GM10248 (cell line): ENCODE results near the gene PLEKHA7.

Experiments used
- CTCF ChIA-PET: fragments of 300-600 bp; sonication (Branson Sonifier 250); formaldehyde crosslinking; extraction: SDS; loops from one replicate; lab custom pipeline; 2021; ENCODE audit warnings: antibody characterized with exemption; lab: Yijun Ruan, JAX
- POLR2A ChIA-PET: fragments of 350-650 bp; sonication (Branson Sonifier 250); formaldehyde crosslinking; extraction: SDS; loops from one replicate; lab custom pipeline; 2020; ENCODE audit warnings: antibody characterized with exemption; lab: Yijun Ruan, JAX
- DNase-seq: peaks from one replicate; pipeline ENCODE4 v3.0.0; 2012; ENCODE audit errors: extremely low spot score
- TF ChIP-seq, protein P1 (sequence below): IDR thresholded peaks from 2 replicates; pipeline ENCODE4 v1.5.1; 2012; ENCODE audit warnings: mild to moderate bottlenecking, low read depth; ENCODE audit errors: extremely low read depth, missing control alignments, control extremely low read depth

Gene PLEKHA7

DNA sequence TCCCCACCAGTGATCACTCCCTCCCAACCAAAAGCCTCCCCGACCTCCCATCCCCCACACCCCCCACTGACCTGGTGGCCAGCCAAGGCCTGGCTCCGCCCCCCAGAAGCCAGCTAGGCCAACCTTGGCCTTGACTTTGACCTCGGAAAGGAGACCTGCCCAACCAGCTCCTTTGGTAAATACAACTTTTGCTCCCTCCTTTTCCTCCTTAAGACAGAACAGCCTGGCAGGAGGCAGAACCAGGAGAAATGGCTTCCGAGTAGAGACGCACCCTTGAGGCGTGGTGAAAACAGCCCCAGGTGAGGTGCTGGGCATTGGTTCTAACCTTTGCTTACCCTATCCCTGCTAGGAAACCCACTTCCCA is 27.0 kb downstream of the PLEKHA7 start:
- ChIA-PET CTCF (interaction anchor here (0.7 to 2.3 kb wide), 4 partner anchors 14 to 202 kb away, joined by 3 to 5 read pairs (median 4); no protein-coding TSS in a partner anchor), POLR2A (no interaction called here)
- TF ChIP-seq, protein P1, sequence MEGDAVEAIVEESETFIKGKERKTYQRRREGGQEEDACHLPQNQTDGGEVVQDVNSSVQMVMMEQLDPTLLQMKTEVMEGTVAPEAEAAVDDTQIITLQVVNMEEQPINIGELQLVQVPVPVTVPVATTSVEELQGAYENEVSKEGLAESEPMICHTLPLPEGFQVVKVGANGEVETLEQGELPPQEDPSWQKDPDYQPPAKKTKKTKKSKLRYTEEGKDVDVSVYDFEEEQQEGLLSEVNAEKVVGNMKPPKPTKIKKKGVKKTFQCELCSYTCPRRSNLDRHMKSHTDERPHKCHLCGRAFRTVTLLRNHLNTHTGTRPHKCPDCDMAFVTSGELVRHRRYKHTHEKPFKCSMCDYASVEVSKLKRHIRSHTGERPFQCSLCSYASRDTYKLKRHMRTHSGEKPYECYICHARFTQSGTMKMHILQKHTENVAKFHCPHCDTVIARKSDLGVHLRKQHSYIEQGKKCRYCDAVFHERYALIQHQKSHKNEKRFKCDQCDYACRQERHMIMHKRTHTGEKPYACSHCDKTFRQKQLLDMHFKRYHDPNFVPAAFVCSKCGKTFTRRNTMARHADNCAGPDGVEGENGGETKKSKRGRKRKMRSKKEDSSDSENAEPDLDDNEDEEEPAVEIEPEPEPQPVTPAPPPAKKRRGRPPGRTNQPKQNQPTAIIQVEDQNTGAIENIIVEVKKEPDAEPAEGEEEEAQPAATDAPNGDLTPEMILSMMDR, result no peak
- DNase-seq, result no peak

DNA sequence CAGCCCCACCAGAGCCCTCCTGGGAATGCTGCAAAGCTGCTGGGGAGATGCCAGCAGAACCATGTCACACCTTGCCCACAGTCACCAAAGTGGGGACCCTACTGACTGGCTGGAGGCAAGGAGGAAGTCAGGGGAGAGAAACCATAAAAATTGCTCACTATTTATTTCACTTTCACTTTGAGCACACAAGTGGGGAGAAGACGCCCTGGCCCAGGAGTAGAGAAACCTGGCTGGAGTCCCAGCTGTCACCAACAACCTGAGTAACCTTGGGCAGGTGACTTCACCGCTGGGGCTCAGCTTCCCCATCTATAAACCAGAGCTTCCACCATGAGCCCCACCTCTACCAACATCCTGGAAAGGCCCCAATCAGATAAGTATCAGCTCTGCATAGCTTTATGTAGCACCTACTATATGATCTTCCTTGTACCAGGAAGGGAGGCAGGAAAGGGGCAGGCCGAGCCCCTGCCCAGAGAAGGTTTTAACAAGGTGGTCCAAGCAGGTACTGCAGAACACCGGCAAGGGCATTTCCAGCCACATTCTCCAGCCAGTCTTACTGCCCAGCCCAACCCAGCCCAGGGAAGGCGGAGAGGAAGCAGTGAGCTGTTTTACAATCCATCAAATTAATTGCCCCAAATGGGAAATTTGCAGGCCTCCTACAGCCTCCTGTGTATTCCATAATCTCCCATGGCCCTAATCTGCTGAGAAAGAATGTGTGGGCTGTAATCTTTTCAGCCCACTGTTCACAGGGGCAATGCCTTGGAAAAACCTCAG is 27.6 kb downstream of the PLEKHA7 start:
- TF ChIP-seq, protein P1, result no peak
- ChIA-PET POLR2A (no interaction called here), CTCF (interaction anchor here (0.7 to 2.3 kb wide), 5 partner anchors 15 to 201 kb away, joined by 3 to 5 read pairs (median 3); no protein-coding TSS in a partner anchor)
- peak; percentile 84 for DNase-seq

DNA sequence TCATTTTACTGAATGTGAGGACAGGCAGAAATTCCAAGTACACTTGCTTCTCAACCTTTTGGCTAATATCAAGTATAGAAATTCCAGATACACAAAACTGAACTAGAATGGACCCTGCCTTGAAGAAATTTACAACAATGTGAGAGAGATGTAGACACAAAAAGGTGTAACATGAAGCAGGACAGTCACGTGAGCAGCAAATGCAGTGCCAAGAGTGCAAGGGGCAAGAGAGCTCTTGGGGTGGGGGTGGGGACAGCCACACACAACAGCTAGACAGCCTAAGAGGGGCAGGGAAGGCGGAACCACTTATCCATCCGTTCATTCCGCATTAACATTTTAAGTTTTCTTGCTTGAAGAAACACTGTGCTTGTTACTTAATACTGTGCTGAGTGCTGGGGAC is 28.9 kb downstream of the PLEKHA7 start:
- POLR2A ChIA-PET, result no interaction called here

DNA sequence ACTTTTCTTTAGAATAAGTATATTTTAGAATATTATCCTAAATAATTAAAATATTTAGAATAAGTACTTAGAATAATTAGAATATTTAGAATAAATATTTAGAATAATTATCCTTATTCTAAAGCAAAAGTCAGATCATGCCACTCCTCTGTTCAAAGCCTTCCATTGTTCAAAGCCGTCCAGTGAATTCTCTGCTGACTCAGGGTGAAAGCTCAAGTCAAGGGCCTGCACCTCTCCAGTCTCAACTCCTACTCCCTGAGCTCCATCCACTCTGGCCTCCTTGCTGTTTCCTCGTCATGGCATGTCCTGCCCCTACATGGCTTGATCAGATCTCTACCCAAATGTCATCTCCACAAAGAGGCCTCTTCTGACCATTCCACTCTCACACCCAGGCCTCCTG is 30.0 kb downstream of the PLEKHA7 start:
- ChIA-PET POLR2A (no interaction called here), CTCF (interaction anchor here (0.6 to 1.3 kb wide), 4 partner anchors 12 to 79 kb away, joined by 3 read pairs; no protein-coding TSS in a partner anchor)
- TF ChIP-seq, protein P1, result no peak
- DNase-seq, result no peak

More for the DNA sequence above, 28.9 kb downstream of the PLEKHA7 start:
- TF ChIP-seq, protein P1, result no peak
- DNase-seq, result no peak
- CTCF ChIA-PET, result interaction anchor here (1.3 to 1.5 kb wide), 2 partner anchors 78 to 84 kb away, joined by 3 read pairs; no protein-coding TSS in a partner anchor

DNA sequence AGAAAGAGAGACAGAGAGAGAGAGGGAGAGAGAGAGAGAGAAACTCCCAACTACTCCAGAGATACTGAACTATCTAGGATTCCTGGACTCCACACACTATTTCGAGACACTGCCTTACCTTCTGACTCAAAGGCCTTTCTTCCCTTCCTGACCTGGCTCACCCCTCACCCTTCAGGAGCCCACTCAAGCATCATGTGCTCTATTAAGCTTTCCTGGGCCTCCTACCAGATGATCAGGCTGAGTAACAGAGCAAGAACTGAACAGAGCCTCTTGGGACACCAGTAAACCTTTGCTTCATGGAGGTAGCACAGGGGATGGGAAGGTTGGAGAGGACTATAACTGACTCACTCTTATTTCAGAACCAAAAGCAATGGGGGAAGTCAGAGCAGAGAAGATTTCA is 31.4 kb downstream of the PLEKHA7 start:
- ChIA-PET POLR2A (no interaction called here), CTCF (interaction anchor here (1.1 to 1.5 kb wide), 3 partner anchors 14 to 19 kb away, joined by 3 to 4 read pairs (median 4); no protein-coding TSS in a partner anchor)
- TF ChIP-seq, protein P1, result no peak
- DNase-seq, result no peak

DNA sequence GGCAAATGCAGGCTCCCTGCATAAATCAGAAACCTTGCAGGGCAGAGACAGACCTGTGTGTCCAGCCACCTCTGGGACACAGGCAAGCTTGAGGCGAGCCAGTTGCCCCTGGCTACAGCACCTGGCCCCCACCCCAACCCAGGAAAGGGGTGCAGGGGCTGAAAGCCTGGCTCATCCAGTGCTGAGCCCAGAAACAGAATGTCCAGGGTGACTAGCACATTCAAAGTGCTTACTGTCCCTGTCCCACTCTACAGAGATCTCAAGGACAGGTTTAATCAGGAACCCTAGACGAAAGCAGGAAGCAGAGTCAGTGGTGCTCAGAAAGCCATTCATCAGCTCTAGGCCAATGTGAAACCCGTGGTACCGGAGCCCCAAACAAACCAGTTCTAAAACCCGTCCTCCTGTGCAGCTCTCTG is 31.9 kb downstream of the PLEKHA7 start:
- TF ChIP-seq, protein P1, result no peak
- DNase-seq, result no peak
- POLR2A ChIA-PET, result no interaction called here

More for the DNA sequence above, 31.9 kb downstream of the PLEKHA7 start:
- CTCF ChIA-PET, result interaction anchor here (1.2 to 1.5 kb wide), 2 partner anchors 17 to 19 kb away, joined by 3 to 4 read pairs; no protein-coding TSS in a partner anchor
